Mesothelial cell of epicardium (in vitro differentiated cells): Measurements from ENCODE around the gene ORMDL1. TPM values are rescaled to one million over a fixed set of nuclear protein-coding genes. Genes with fewer than 3 reads are reported as not detected.

Experiments used
- DNase-seq, 2 experiments: peaks; one replicate each; pipeline ENCODE4 v3.0.0; 2021; ENCODE audit warnings: low spot score in 2 of 2; ENCODE audit not compliant: unreplicated experiment in 2 of 2
- H3K27ac Mint-ChIP-seq: 2 replicates; pipeline ENCODE4 v1.8.0; 2021; ENCODE audit warnings: mixed read lengths
- H3K27me3 Mint-ChIP-seq: 2 replicates; pipeline ENCODE4 v1.8.0; 2021; ENCODE audit warnings: low read depth, mixed read lengths
- H3K36me3 Mint-ChIP-seq: 2 replicates; pipeline ENCODE4 v1.8.0; 2021; ENCODE audit warnings: mixed read lengths
- H3K4me1 Mint-ChIP-seq: 2 replicates; pipeline ENCODE4 v1.8.0; 2021; ENCODE audit warnings: mixed read lengths
- H3K4me3 Mint-ChIP-seq: 2 replicates; pipeline ENCODE4 v1.8.0; 2021; ENCODE audit warnings: mild to moderate bottlenecking, moderate library complexity, mixed read lengths
- H3K9me3 Mint-ChIP-seq: 2 replicates; pipeline ENCODE4 v1.8.0; 2021; ENCODE audit warnings: mixed read lengths
- total RNA-seq: library from RNA; stranded (reverse); gene quantifications from 3 replicates; pipeline ENCODE4 v1.2.1, GENCODE V29; 2021
- TF ChIP-seq, protein P1 (sequence below): fragments of 200-600 bp; sonication (generic); IDR thresholded peaks from one replicate; pipeline ENCODE4 v1.5.0; 2021; ENCODE audit warnings: antibody characterized with exemption; ENCODE audit not compliant: unreplicated experiment

Gene ORMDL1
- total RNA-seq, 1 donor from 2014 or later = 84.7 TPM

DNA sequence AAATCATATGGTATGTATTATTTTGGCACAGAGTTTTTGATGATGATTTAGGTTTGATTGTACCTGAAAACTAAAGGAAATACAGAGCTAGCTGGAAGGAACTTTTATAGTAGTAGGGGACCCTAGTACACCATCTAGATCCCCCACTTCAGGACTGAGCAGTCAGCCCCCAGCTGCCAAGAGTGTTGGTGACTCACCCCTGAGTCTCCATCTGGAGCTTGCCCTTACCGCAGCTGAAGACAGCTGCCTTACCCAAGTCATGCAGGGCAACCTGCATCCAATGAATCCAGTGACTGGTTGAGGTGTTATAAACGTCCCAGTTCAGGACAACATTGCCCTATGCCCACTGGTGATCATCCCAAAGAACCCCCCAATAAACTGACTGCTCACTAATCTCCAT lies 15.4 kb upstream of the ORMDL1 start:
- Mint-ChIP-seq H3K4me1 (peaks cover 3% of the 10 kb centered on the region), H3K27ac (no peak overlapping the region), H3K4me3 (no peak overlapping the region), H3K9me3 (no peaks in the 10 kb centered on the region), H3K36me3 (peaks cover 8% of the 10 kb centered on the region), H3K27me3 (no peaks in the 10 kb centered on the region)
- TF ChIP-seq, protein P1, sequence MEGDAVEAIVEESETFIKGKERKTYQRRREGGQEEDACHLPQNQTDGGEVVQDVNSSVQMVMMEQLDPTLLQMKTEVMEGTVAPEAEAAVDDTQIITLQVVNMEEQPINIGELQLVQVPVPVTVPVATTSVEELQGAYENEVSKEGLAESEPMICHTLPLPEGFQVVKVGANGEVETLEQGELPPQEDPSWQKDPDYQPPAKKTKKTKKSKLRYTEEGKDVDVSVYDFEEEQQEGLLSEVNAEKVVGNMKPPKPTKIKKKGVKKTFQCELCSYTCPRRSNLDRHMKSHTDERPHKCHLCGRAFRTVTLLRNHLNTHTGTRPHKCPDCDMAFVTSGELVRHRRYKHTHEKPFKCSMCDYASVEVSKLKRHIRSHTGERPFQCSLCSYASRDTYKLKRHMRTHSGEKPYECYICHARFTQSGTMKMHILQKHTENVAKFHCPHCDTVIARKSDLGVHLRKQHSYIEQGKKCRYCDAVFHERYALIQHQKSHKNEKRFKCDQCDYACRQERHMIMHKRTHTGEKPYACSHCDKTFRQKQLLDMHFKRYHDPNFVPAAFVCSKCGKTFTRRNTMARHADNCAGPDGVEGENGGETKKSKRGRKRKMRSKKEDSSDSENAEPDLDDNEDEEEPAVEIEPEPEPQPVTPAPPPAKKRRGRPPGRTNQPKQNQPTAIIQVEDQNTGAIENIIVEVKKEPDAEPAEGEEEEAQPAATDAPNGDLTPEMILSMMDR = no peak
- no peak for DNase-seq

DNA sequence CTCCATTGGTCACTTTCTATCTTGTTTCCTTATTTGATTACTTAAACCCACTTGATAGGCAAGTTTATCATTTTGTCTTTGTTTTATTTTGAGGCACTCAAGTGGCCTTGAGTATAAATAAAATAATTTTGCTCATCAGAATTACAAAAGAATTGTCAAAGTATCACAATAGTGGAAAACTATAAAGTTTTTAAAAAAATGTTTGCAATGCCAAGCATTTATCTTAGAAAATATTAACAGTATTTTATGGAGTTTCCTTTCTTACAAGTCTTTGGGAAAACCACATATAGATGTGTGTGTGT lies 14.8 kb upstream of the ORMDL1 start:
- H3K36me3 Mint-ChIP-seq = peaks cover 9% of the 10 kb centered on the region
- H3K27me3 Mint-ChIP-seq = no peaks in the 10 kb centered on the region
- H3K4me3 Mint-ChIP-seq = no peak overlapping the region
- no peak for DNase-seq
- no peaks in the 10 kb centered on the region for H3K9me3 Mint-ChIP-seq
- peaks cover 3% of the 10 kb centered on the region for H3K4me1 Mint-ChIP-seq
- TF ChIP-seq, protein P1 = no peak
- H3K27ac Mint-ChIP-seq = no peak overlapping the region

DNA sequence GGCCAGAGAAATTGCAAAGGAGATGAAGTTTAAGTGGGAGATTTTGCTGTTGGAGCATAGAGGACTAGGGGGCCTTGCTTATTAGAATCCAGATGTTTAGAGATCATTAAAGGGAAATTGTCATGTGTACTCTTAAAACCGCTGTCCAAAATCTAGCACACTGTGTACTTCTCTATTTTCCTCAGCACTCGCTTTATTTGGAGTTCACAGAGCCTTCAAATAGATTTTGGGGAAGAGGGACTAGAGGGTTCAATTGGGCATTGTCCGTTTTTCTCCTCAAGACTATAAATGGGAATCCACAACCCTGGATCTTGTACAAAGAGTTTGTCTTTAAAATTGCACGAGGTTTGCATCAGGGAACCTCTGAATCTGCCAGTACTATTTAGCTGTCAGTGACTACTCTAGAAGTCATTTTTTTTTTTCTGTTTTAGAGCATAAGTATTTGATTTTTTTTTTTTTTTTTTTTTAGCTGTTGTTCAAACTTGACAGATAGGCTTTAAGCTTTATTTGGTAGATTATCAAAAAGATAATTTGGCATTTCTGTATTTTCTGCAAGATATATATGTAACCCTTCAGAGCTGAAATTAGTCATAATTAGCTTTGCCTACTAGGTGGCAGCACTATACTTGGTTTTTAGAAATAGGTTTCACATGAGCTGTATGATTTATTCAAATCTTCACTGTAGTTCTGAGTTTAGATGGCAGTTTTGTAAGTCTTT lies 14.3 kb upstream of the ORMDL1 start:
- no peaks in the 10 kb centered on the region for H3K27me3 Mint-ChIP-seq
- TF ChIP-seq, protein P1 = no peak

DNA sequence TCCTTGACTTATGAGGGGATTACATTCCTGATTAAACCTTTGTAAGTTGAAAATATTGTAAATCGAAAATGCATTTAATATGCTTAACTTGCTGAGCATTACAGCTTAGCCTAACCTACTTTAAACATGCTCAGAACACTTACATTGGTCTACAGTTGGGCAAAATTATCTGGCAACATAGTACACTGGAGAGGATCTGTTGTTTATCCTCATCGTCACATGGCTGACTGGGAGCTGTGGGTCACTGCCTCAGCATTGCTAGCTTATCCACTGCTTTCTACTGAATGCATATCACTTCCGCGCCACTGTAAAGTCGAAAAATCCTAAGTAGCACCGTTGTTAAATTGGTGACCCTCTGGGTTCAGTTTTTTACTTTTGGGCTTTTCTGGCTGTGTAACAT lies 13.8 kb upstream of the ORMDL1 start:
- H3K27ac Mint-ChIP-seq = no peak overlapping the region
- TF ChIP-seq, protein P1 = no peak
- H3K4me3 Mint-ChIP-seq = no peak overlapping the region
- H3K27me3 Mint-ChIP-seq = no peaks in the 10 kb centered on the region
- no peaks in the 10 kb centered on the region for H3K9me3 Mint-ChIP-seq
- H3K4me1 Mint-ChIP-seq = peaks cover 3% of the 10 kb centered on the region
- no peak for DNase-seq
- peaks cover 14% of the 10 kb centered on the region for H3K36me3 Mint-ChIP-seq

More for the DNA sequence above, 14.3 kb upstream of the ORMDL1 start:
- Mint-ChIP-seq H3K9me3 (no peaks in the 10 kb centered on the region), H3K4me1 (peaks cover 3% of the 10 kb centered on the region), H3K36me3 (peaks cover 9% of the 10 kb centered on the region), H3K4me3 (no peak overlapping the region), H3K27ac (no peak overlapping the region)
- no peak for DNase-seq

DNA sequence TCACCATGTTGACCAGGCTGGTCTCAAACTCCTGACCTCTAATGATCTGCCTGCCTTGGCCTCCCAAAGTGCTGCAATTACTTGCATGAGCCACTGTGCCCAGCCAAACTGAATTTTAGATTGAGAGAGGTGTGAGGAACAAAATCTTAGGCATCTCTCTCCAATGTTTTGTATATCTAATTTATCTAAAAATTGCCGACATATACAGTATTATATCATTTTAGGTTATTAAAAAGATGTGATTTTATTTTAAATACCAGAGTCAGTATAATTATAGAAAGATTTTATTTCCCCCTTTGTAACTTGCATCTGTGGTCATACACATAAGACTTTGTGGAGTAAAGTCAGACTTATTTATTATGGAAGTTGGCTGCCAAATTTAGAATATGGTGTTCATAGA lies 10.2 kb upstream of the ORMDL1 start:
- Mint-ChIP-seq H3K36me3 (peaks cover 18% of the 10 kb centered on the region), H3K4me3 (no peak overlapping the region), H3K9me3 (no peaks in the 10 kb centered on the region), H3K27ac (no peak overlapping the region), H3K27me3 (no peaks in the 10 kb centered on the region), H3K4me1 (no peaks in the 10 kb centered on the region)
- no peak for DNase-seq
- TF ChIP-seq, protein P1 = no peak
